Prostate gland (tissue), 2 donors: Measurements from ENCODE around the gene A2M.

ENCODE experiments used
- POLR2A ChIP-seq: fragments of 450-650 bp; IDR thresholded peaks from one replicate; pipeline ENCODE4 v1.6.1; 2016; ENCODE audit warnings: antibody characterized with exemption, mild to moderate bottlenecking
- POLR2AphosphoS5 ChIP-seq: sonication (generic); formaldehyde crosslinking; IDR thresholded peaks from one replicate; pipeline ENCODE4 v1.6.1; 2017; ENCODE audit warnings: antibody characterized with exemption
- TF ChIP-seq, protein P1 (sequence below), 4 experiments: fragments of 200-600 bp in 2 of 4; fragments of 450-650 bp in 2 of 4; sonication (generic) in 2 of 4; IDR thresholded peaks; 1 replicate in 3 of 4; 2 replicates in 1 of 4; pipeline ENCODE4 v1.5.1; 2016 to 2019; ENCODE audit warnings: antibody characterized with exemption in 4 of 4, mild to moderate bottlenecking in 2 of 4, moderate library complexity in 2 of 4

DNA sequence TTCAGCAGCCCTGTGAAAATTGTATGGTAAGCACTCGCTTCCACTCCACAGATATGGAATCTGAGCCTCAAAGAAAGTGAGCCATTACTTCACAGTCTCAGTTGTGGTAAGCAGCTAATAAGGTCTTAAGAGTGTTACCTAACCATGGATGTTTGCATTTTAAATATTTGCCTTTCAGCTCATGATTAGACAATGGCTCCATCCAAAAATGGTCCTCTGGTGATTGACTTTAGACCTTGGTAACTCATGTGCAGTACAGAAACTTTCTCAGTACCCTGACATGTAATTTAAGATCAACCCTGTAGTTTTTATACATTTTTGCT lies 1.8 kb downstream of the A2M start:
- TF ChIP-seq POLR2AphosphoS5: no peak
- TF ChIP-seq, protein P1, sequence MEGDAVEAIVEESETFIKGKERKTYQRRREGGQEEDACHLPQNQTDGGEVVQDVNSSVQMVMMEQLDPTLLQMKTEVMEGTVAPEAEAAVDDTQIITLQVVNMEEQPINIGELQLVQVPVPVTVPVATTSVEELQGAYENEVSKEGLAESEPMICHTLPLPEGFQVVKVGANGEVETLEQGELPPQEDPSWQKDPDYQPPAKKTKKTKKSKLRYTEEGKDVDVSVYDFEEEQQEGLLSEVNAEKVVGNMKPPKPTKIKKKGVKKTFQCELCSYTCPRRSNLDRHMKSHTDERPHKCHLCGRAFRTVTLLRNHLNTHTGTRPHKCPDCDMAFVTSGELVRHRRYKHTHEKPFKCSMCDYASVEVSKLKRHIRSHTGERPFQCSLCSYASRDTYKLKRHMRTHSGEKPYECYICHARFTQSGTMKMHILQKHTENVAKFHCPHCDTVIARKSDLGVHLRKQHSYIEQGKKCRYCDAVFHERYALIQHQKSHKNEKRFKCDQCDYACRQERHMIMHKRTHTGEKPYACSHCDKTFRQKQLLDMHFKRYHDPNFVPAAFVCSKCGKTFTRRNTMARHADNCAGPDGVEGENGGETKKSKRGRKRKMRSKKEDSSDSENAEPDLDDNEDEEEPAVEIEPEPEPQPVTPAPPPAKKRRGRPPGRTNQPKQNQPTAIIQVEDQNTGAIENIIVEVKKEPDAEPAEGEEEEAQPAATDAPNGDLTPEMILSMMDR (IDR thresholded peaks at IDR 0.05): no peak
- TF ChIP-seq POLR2A: no peak
